Lung microvascular endothelial cell (primary cell): ENCODE data around the gene SOBP. TPM values are rescaled to one million over a fixed set of nuclear protein-coding genes. Genes with fewer than 3 reads are reported as not detected.

ENCODE experiments used
- DNase-seq, 2 donors: peaks; one replicate each; pipeline versions ENCODE4 v3.0.0 to v3.0.0-alpha.2; 2010; ENCODE audit warnings: low read depth in 2 of 2
- total RNA-seq: library from RNA; depleted of rRNA; stranded (reverse); fragments of >200 nt; gene quantifications from 2 replicates; pipeline ENCODE4 v1.2.1, GENCODE V29; 2014

SOBP gene
- total RNA-seq, 1 donor from 2014 or later, result 0.20 TPM

DNA sequence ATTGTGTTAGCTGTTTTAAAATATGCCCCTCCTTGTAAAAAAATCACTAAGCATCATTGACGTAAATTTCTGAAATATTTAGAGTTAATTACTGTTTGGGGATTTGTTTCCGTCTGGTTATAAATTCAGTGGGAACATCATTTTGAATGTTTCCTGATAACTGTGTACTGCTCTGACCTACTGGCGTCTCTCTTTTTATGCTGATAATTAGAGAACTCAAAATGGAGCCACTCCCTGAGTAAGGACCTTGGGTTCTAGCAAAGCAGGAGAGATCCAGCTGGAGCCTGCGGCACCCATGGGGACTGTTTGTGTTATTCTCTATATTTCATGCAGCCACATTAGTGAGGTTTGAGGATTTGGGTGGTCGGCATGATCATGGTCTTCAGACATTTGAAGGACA lies 124.9 kb downstream of the SOBP start:
- no peak for DNase-seq

DNA sequence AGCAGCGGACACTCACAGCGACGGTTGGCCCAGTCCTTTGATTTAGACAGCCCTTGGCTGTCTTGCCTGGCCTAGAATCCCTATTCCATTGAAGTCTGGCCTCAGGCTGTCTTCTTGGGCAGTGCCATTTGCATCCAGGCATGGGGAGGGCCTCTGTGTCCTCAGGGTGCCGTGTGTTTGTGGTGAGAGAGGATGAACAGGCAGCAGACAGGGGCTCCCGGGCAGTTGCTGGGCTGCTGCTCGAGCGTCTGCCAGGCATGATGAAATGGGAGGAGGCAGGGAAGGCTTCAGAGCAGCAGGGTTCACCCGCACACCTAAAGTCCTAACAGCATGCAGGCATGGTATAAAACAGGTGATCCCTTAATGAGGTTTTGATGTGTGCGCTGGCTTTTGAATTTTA lies 126.9 kb downstream of the SOBP start:
- DNase-seq, result no peak

DNA sequence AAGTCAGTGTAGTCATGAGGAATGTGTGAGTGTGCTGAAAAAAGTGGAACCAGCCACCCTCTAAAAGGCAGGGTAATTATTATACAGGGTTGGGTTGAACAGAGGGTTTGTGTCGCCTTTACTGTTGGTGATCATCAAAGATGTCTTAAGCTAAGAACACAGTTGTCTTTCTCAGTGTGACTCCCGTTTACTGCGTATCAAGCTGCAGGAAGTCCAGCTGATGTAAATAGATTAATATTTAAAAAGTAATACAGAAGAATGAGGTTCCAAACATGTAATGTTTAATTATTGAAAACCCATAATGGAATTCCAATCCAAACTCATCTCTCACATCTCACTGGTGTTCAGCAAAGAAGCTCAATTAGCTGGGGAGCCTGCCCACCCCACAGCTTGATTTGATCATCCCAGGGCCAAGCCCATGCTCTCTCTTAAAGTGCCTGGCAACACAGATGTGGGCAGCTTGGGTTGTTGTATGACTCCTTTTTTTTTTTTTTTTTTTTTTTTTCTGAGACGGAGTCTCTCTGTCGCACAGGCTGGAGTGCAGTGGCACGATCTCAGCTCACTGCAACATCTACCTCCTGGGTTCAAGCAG lies 127.5 kb downstream of the SOBP start:
- DNase-seq, result no peak

DNA sequence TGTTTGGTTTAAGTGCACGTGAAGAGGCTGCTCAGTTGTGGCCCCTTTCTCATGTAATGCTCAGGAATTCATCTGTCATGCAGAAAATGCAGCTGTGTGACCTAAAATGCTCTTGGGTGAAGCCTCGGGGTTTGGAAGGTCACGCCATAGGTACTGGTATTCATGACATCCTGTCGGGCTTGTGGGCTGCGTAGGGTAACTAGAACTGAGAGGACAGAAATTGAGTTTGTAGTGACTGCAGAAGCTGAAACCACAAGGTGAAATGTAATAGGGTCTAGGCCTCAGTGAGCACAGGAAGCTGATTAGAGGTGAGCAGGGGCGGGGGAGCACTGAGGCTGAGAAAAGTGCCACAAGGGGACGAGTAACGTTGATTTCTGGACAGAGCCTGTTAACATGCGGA lies 128.8 kb downstream of the SOBP start:
- DNase-seq, result no peak

DNA sequence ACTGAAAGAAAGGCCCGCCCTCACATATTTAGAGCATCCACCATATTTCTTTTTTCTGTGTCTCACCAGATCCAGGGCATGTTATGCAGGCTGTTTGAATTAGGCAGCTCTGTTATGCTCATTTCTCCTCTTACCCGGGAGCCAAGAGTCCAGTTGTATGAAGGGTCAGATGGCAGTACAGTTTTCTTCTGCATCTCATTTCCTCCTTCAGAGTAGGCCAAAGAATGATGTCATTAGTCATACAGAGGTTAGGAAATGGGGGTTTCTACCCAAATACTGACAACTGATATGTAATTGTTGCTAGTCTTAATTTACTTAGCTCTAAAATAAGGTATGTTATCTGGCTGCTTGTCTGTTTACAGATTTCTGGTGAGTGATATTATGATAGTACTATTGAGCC lies 130.8 kb downstream of the SOBP start:
- DNase-seq, result peak in 1 of 2 donors; percentile 78

DNA sequence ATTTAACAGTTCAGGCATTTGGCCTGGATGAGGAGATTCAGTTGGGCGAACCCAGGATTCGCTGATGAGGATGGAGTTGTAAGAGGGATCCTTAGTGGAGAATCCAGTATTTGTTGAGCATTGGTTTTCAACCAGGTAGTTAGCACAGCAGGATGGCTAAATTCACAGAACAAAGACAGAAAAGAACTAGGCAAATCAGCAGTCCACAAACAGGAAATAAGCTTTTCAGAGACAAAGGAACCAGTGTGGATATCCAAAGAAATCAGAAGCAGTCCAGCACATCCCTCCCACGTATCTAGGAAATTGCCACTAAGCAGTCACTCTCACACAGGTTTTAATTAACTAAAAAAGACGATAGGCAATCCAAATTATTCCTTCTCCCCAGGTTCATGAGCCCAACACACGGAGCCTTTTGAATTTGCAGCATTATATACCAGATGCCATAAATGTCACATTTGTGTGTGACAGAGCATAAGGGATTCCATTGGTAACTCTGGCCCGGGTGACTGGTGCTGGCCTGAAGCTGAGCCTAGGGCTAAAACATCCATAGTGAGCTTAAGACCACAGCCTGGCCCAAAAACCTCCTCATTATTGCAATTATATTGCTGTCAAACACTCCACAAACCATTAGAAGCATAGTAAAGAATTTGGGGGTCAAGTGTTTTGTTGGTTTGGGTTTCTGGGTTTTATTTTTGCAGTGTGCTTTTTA lies 131.5 kb downstream of the SOBP start:
- DNase-seq, result peak in 1 of 2 donors; percentile 27

DNA sequence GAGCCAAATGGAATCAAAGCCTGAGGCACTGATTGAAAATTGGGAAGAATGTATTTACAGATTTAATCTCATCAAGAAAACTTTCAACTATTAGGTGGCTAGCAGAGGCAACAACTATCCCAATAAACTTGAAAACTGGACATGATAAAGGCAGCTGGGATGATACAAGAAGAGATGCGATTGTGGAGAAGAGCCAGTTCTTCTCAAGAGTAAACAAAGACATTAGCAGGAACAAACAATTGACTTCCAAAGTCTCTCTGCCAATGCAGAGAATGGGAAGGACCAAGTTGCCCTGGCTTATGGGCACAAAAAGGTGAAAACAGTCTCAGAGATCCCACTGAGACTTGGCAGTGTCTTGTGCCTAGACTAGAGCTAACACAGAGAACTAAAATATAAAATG lies 132.4 kb downstream of the SOBP start:
- DNase-seq, result no peak

DNA sequence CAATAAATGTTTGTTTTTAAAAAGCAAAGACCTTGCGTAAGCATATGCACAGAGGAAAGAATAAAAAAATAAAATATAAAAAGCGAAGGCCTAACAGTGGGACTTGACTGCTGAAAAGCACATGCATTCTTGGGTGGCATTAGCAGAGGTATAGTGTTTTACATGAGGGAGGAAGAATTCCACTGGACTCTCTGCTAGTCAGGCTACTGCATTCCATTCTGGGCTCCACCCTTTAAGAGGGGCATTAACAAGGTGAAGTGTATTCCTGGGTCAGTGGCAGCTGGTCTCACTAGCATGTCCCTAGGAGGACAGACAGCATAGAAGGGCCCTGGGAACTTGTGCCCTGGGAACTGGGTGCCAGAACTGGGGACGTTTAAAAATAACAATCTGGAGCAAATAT lies 134.1 kb downstream of the SOBP start:
- no peak for DNase-seq

DNA sequence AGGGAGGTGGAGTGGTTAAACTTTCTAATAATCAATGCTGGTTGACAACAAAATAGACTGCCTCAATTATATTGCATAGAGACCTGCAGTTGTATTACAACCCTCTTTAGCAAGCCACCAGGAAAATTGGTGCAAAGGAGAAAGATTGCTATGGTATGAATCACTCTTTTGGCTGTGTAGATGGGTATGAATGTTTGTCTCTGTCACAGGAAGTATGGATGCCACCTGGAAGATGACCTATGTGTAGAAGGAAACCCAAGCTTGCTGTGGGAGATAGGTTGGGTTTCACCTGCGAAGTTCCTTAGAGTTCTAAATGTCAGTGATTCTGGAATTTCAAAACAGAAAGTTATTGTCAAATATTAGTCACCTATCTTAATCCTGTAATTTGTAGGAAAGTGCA lies 134.6 kb downstream of the SOBP start:
- peak; percentile 58 to 68 for DNase-seq

DNA sequence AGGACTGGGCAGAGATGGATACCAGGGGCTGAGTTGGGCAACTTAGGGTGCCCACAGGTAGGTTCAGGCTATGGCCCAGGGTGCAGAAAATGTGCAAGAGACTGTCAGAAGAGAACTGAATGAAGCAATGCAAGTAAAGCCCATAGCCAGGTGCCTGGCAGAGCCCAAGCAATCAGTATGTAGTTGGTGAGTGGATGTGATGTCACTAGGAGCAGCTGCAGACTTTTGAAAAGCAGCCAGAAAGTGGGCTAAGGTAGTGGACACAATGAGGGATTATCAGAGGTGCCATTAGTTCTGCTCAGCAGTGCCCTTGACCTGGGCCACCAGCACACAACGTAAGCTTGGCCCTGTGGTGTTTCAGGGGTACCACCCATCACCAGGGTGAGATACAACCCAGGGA lies 135.3 kb downstream of the SOBP start:
- peak in 1 of 2 donors; percentile 13 for DNase-seq

DNA sequence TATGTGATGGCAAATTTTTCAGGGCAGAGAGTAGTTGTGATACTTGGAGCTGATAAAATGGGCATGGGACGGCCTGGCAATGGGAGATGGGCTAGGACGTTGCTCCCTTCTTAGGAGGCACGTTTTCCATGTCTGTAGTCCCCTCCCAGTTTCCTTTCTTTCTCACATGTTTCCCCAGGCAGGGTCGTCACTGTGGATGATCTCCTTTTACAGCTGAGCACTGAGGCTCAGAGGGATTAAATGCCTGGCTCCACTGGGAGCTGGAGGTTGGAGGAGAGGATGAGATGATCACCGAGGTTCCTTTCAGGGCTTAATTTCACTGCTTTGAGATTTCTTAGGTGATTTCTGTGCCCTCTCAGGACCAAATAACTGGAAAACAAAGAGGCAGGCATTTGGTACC lies 136.7 kb downstream of the SOBP start:
- no peak for DNase-seq

DNA sequence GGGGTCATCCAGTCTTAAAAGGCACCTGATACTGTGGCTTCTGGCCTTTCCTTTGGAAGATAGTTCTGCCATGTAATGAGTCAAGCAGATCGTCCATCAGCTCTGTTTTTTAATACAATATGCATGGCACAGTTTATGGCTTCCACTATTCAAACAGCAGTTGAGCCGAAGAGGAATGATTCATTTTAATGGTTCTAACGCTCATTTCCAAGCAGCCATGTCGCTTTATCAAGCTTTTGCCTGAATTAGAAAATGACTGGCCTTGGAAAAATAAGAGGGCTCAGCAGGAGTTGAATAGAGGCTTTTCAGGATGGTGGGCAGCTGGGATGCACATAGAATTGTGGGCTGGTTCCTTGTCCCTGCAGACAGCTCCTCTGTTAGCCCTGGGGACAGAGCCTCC lies 138.1 kb downstream of the SOBP start:
- DNase-seq, result no peak

DNA sequence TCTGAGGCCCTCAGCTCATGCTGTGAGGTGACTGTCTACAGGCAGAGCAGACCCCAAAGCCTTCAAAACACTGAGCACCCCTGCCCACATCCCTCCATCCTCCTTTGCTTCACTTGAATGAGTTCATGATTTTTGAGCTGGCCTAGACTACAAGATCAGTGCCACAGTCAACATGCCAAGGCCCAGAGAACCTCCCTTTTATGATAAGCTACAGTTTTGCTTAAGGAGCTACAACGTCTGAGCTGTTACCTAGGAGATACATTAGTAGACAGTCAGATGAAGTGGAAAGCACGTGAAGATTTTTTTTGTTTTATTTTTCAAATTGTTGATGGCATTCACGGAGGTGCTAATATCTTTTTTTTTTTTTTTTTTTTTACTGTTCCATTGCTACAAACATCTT lies 139.0 kb downstream of the SOBP start:
- no peak for DNase-seq

DNA sequence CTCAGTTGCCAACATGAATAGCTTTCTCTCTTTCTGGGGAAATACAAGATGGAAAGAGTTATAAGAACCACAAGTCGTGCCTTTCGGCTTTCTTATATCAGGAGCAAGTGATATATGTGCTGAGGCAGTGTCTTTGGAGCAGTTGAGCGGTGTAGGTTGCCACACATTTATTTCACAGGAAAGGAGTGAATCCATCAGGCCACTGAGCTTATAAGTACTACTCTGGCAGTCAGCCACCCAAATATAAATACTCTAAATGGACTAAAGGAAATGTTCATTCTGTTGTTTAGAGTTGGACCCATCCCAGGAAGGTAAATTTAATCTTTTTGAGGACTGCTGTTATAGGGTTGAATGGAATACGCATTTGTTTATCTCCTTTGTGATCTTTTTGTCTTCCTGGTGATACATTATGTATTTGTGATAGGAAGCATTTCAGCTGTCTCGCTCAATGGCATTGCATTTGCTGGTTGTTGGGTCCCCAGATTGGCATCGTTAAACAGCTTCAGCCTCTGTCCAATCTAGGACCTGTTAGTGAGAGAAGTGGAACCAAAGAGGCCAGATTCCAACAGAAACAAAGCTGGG lies 139.7 kb downstream of the SOBP start:
- DNase-seq, result peak; percentile 20 to 57

DNA sequence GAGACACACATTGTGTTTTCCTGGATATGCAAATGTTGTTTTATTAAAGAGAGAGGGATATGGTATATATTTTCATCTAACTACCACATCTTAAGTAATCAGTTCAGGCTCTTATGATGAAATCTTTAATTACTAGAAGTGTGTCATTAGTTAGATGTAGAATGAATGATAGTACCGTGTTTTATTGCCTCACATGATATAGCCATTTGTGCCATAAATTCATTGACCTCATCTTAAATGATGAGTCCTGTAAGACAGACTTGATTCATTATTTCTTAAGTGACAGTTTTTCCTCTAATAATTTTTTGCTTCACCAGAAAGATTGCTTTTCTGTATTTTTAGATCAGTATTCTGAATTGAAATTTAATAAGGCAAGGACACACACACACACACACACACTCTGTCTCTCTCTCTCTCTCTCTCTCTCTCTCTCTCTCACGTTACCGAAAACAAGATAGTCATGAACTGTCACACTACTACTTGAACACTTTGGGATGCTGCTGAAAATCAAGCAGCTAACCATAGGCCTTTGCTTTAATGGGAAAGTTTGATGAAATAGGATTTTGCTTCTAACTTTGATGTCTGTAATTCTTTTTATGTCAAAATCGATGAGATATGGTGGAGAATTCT lies 140.5 kb downstream of the SOBP start:
- DNase-seq, result no peak

DNA sequence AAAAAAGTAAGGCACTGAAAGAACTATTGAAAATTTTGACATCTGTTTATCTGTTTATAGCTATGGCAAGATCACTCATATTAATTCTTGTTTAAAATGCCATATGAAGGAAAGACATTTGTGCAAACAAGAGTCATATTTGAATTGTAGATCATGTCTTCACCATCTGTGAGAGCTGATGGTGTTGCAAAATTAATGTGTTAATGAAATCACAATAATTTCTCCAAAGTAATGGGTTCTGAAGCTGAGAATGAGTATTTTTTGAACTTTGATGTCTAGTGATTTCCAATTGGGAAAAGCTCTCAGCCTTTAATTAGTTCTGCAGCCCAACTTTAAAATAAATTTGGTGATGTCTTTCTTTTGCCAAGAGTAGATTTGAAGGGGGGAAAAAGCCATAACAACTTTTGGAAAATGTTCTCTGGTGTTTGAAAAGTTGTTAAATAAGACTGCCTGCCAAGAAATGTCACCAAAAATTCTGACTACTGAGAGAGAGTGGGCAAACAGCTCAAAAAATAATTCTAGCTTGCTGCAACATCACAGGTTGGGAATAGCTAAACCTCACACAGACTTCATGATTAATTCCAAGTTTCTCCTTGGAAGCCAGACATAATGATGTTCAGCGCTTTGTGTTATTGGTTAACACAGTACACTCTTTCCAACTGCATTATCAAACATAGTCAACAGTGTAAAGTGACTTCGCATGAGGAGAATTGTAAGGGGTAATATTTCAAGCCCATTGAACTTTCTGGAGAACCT lies 142.6 kb downstream of the SOBP start:
- no peak for DNase-seq

DNA sequence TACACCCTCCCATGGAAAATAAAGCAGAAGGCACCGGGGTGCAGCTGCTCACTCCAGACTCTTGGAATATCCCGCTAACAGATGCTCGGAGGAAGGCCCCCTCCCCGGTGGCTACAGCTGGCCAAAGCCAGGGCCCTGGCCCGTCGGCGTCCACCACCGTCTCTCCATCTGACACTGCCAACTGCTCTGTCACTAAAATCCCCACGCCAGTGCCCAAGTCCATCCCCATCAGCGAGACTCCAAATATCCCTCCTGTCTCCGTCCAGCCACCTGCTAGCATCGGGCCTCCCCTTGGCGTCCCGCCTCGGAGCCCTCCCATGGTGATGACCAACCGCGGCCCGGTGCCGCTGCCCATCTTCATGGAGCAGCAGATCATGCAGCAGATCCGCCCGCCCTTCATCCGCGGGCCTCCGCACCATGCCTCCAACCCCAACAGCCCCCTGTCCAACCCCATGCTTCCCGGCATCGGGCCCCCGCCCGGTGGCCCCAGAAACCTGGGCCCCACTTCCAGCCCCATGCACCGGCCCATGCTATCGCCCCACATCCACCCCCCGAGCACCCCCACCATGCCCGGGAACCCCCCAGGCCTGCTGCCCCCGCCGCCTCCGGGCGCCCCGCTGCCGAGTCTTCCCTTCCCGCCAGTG lies 143.9 kb downstream of the SOBP start:
- no peak for DNase-seq

DNA sequence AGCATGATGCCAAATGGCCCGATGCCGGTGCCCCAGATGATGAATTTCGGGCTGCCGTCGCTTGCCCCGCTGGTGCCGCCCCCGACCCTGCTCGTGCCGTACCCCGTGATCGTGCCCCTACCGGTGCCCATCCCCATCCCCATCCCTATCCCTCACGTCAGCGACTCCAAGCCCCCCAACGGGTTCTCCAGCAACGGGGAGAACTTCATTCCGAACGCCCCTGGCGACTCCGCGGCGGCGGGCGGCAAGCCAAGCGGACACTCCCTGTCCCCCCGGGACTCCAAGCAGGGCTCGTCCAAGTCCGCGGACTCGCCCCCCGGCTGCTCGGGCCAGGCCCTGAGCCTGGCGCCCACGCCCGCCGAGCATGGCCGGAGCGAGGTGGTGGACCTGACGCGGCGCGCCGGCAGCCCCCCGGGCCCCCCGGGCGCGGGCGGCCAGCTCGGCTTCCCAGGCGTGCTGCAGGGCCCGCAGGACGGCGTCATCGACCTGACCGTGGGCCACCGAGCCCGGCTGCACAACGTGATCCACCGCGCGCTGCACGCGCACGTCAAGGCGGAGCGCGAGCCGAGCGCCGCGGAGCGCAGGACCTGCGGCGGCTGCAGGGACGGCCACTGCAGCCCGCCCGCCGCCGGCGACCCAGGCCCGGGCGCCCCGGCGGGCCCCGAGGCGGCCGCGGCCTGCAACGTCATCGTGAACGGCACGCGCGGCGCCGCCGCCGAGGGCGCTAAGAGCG lies 144.6 kb downstream of the SOBP start:
- peak in 1 of 2 donors; percentile 27 for DNase-seq

DNA sequence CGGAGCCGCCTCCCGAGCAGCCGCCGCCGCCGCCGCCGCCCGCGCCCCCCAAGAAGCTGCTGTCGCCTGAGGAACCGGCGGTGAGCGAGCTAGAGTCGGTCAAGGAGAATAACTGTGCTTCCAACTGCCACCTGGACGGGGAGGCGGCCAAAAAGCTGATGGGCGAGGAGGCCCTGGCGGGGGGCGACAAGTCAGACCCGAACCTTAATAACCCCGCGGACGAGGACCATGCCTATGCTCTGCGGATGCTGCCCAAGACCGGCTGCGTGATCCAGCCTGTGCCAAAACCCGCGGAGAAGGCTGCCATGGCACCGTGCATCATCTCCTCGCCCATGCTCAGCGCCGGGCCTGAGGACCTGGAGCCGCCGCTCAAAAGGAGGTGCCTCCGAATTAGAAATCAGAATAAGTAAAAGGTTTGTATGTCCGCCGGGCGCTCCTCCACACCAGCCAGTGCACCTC lies 145.2 kb downstream of the SOBP start:
- no peak for DNase-seq

DNA sequence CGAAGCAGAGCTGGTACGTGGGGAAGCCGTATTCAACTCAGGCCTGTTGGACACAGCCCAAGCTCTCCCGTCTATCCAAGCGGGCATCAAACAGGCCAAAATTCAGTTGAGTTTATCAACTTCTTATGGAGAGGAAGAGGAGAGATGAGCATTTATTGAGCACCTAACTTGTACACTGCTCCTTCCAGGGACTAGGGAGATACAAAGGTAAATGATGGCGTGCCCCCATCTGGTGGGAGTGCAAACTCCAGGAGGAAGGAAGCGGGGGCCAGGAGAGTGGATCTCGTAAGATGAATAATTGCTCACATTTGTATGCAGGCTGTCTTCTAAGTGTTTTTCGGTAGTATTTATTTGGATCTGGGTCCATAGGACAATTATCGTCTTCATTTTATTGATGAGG lies 146.6 kb downstream of the SOBP start:
- DNase-seq, result no peak
